NOMO-1 treated with dmso at 0.1 percent for 144 hours (cell line): ENCODE data around the gene SRP72.

Experiments
- DNase-seq: peaks from one replicate; lab custom pipeline; 2025; ENCODE audit not compliant: unreplicated experiment; lab: John Stamatoyannopoulos, UW

Gene SRP72

GRCh38 chr4:56464581-56464980, 2.8 kb upstream of the SRP72 start:
- no peak for DNase-seq

- DNase-seq: no peak
Observed at GRCh38 chr4:56465599-56466295, 1.7 kb upstream of the SRP72 start.

- DNase-seq: peak; percentile 7
Observed at GRCh38 chr4:56466296-56466761, 1.1 kb upstream of the SRP72 start.

- DNase-seq: no peak
Observed at GRCh38 chr4:56466910-56467283, 520 bp upstream of the SRP72 start.

GRCh38 chr4:56468097-56468422, 643 bp downstream of the SRP72 start:
- no peak for DNase-seq

- DNase-seq: peak; percentile 43
Observed at GRCh38 chr4:56469489-56470210, 2.2 kb downstream of the SRP72 start.

DNA sequence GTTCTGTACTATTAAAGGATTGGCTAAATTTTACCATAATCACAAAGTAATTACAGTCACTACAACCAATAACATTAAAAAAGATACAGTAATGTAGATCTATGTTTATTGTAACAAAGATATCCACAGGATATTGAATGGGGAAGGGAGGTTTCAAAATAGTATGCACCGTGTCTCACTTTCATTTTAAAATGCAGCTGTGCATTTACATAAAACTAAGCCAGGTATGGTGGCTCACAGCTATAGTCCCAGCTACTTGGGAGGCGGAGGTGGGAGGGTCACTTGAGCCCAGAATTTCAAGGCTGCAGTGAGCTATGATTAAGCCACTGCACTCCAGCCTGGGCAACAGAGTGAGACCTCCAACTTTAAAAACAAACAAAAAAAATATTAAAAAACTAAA, 8.5 kb downstream of the SRP72 start:
- no peak for DNase-seq

DNA sequence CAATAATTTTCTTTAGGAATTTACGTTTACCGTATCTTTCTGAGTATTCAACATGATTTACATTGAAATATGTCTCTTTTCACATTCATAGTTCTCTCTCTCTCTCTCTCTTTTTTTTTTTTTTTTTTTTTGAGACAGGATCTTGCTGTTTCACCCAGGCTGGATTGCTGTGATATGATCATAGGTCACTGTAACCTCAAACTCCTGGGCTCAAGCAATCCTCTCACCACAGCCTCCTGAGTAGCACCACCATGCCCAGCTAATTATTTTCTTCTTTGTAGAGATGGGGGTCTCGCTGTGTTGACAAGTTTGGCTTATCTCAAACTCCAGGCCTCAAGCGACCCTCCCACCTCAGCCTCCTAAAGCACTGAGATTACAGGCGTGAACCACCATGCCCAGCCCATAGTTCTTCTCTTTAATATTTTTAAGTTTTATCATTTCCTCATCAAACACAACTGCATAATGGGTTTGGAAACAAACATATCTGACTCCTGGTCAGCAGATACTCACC, 9.8 kb downstream of the SRP72 start:
- no peak for DNase-seq

DNA sequence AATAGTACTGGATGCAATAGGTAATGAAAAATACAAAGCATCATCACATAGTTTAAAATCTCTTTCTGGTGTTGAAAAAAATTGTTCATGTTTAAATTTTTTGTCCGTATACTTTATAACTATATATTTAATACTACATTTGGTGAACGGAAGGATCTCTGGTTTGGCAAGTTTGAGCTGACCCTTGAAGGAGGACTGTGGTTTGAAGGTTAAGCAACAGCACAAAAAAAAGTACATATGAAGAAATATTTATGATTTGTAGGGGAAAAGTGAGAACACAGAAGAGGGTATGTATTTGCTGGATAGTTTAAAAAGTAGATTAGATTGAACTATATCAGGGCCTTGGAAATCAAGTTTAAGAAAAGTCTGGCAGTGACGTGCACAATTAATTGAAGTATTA, 13.3 kb downstream of the SRP72 start:
- DNase-seq: peak; percentile 9

DNA sequence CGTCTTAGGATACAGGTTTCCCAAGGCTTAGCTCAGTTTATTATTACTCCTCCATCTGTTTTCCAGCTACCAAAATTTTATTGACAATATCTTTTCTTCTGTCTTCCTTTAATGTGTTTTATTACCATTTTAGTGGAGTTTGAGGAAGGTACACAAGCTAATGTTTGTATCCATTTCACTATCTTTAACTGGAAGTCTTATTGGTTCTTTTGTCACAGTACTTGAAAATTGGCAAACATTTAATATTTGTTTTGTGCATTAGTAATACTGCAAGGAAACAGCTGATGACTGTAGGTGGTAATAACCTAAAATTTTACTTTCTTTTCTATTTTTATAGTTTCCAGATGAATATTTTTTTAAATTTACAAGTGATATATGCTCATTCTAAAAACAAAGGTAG, 28.8 kb downstream of the SRP72 start:
- no peak for DNase-seq

DNA sequence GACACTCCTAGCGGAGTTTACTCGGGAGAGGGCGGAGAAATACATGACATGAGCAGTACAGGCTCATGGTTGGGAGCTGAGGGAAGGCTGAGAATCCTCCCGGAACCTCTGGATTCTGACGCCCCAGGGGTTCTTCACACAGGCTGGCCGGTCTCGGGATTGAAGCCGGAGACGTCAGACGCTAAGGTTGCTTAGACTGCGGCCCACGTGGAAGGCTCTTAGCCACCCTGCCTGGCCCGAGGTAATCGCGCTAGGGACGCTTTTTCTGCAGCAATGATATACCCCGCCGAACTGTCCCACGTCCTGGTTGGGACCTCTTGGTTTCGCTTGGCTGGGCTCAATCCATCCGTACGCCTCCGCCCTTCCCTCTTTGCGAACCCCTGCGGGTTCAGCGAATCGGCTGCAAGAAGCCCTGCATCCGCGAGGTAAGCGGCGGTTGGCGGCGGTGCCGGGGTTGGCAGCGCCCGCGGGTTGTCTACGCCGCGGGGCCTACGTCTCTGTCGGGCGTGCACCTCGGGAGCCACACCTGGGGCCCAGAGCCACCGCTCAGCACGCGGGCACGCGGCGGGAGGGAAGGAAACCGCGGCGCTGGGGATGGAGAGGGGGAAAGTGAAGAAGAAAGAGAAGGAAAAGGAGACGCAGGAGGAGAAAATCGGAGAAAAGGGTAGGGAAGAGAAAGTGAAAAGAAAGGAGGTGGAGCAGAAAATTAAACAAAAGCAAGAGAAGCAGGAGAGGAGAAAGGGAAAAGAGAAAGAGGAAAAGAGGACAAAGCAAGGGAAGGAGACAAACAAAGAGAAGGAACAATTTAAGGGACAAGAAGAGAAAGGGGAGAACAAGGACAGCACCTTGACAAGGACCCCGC, 38.1 kb downstream of the SRP72 start, which contains the start of gene ARL9:
TSS of gene ARL9 (plus strand) at position 523 of the 862 bp plus-strand sequence. CDS start at position 595, 72 bp downstream.
- no peak for DNase-seq

- no peak for DNase-seq
Observed at GRCh38 chr4:56511098-56511497, 43.7 kb downstream of the SRP72 start.

GRCh38 chr4:56512166-56512565, 44.7 kb downstream of the SRP72 start:
- no peak for DNase-seq

DNA sequence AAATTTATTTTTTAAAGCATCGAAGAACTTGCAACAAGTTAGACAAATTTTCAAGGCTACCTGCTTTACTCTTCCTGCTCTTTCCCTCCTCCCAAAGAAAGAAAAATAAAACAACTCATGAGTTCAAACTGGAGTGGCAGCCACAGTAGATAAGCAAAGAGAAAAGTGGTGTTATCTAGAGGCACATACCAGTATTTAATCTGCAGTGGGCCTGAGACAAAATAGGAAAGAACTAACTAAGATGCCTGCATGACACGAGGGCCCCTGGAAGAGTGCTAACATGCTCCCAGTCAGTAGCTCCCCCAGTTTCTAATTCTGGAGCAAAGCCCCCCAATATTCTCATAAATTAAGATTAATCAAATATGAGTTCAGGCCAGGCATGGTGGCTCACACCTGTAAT, 46.1 kb downstream of the SRP72 start:
- no peak for DNase-seq

DNA sequence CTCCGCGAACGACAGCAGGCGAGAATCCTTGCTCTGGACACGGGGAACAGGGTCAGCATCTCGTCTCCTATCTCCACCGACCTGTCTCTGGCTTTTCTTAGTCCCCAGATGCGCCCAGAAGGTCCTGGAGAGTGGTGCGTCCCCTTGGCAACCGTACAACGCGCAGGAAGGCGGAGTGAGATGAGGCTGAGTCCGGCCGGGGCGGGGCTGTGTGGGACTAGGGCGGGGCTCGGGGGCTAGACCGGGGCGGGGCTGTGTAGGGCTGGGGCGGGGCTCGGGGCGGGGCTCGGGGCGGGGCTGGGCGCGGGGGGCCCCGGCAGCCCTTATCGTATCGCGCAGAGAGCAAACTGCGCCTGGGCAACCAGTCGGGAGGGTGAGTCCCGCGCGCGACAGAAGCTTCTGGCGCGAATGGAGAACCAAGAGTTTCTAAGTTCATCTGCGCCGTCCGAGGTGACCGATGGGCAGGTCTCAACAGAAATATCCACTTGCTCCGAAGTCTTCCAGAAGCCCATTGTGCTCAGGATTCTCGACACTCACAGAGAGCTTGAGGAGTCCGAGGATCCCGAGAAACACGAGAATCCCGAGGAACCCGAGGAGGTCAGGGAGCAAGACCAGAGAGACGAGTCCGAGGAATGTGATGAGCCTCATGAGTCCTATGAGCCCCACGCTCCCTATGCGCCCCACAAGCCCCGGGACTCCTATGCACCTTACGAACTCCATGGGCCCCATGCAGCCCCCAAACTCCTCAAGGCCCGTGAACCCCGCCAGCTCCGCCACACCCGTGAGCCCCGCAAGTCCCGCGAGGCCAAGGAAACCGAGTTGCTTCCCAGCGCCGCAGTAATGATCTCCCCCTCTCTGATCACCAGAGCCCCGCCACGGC, 63.1 kb downstream of the SRP72 start:
- peak; percentile 72 for DNase-seq

GRCh38 chr4:56531149-56531770, 63.8 kb downstream of the SRP72 start:
- DNase-seq: no peak

DNA sequence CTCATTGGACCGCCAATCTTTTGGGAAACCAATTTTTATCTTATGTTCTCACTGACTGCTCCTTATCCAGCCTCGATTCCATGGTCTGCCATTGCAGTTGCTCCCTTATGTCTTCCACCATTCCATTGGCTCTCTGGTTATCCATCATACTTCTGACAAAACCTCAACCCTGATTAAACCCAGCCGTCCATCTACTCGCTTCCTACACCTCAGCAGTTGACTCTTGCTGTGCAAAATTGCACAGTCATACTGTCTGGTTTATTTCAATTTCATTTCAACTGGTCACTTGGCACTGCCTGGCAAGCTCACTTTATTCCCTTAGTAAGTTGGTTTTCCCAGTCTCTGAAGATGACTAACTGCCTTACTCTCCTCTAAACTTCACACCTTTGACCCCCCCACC, 64.4 kb downstream of the SRP72 start:
- DNase-seq: no peak

- DNase-seq: no peak
Observed at GRCh38 chr4:56532239-56532638, 64.8 kb downstream of the SRP72 start.

GRCh38 chr4:56535915-56536314, 68.5 kb downstream of the SRP72 start:
- DNase-seq: no peak

GRCh38 chr4:56537147-56537546, 69.7 kb downstream of the SRP72 start:
- no peak for DNase-seq
